GM18951 (cell line): Measurements from ENCODE around the gene IFNA17.
"Not testable (repeated sequence)": the region's sequence is repeated elsewhere in the genome, so short reads cannot be mapped to it uniquely, and the experiment has no call there.

Source experiments
- POLR2A ChIP-seq: IDR thresholded peaks from 4 replicates; pipeline ENCODE4 v1.6.1; 2011; ENCODE audit warnings: mild to moderate bottlenecking; ENCODE audit not compliant: insufficient read length, insufficient read depth; ENCODE audit errors: extremely low read depth
- in situ Hi-C: fragments of 300-500 bp; cut with MboI; formaldehyde crosslinking; loops from one replicate; pipeline ENCODE4 v1.12.0; 2022; ENCODE audit warnings: low sequenced_read_pairs, mixed read lengths, inconsistent platforms; ENCODE audit not compliant: unreplicated experiment

IFNA17 gene

DNA sequence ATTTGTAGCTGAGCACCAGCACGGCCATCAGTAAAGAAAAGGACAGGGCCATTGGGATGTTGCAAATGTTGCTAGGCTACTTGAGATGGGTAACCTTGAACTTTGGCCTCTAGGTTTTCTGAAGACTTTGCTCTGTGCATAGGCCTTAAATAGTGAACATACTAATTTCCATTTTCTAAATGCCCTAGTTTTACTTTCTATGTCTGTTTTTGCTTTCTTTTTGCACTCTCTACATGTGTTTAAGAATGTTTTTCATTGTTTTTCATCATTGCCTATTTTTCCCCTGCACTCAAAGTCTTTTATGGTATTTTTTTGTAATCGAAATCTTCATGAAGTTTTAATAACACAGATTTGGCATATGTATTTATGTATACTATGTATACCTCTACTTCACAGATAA is at the start of gene IFNA17:
IFNA17 (minus strand) TSS at position 101 of the 400 bp plus-strand sequence; CDS start at position 52, 49 bp downstream.
- in situ Hi-C loops: no loop called here
- no peak for TF ChIP-seq POLR2A

DNA sequence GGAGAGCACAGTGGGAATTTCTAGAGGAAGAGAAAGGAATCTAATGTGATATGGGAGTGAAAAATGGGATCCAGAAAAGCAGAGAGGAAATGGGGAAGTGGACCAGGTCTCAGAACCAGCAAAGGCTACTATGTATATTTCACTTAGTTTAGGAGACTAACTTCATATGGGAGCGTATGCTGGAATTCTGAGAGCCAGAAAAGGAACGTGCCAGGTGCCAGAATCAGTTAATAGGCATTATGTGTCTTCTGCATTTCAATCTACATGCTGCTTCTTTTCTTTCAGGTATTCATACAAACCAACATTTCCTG is 40.3 kb upstream of the IFNA17 start:
- in situ Hi-C loops: no loop called here
- no peak for TF ChIP-seq POLR2A

DNA sequence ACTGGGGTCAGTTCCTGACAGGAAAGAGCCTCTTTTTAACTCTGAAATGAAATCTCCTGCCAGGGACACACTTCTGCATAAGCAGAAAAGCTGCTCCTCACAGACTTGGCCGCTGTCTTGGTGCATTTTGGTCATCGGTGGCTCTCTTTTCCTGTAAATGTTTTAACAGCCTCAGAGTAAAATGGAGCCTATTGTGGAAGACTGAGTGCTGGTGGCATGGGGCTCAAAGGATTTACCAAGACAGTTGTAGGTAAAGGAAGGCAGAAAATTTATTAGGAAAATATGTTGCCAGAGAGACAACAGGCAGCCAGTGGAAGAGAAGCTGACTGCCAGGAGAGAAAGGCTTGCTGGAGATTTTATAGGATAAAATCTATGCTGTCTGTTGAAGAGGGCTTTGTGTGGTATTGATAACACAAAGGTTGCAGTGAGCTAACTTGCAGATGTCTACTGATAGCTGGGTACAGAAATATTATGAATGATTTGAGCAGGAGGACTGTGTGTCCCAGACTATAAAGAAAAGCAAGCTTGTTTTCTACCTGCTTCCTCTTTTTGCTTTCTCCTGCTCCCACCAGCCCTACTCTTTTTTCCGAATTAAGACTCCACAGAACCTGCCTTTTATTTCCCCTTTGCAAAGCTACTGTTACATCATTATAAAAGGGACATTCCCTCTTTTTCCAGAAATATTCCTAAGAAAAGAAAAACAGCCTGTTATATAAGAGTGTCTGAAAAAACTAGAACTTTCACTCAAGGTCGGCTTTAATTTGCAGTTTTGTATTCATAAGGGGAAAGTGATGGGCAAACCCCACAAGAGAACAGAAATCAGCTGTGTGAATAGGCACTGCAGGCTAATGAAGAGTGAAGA is 39.7 kb upstream of the IFNA17 start:
- in situ Hi-C loops: no loop called here
- TF ChIP-seq POLR2A: no peak

- no peak for TF ChIP-seq POLR2A
- in situ Hi-C loops: no loop called here
Measured at GRCh38 chr9:21266733-21267484, 38.9 kb upstream of the IFNA17 start.

- TF ChIP-seq POLR2A: no peak
- in situ Hi-C loops: no loop called here
Measured at GRCh38 chr9:21265421-21266189, 37.6 kb upstream of the IFNA17 start.

- in situ Hi-C loops: no loop called here
- no peak for TF ChIP-seq POLR2A
Measured at GRCh38 chr9:21255538-21256212, 27.7 kb upstream of the IFNA17 start.

DNA sequence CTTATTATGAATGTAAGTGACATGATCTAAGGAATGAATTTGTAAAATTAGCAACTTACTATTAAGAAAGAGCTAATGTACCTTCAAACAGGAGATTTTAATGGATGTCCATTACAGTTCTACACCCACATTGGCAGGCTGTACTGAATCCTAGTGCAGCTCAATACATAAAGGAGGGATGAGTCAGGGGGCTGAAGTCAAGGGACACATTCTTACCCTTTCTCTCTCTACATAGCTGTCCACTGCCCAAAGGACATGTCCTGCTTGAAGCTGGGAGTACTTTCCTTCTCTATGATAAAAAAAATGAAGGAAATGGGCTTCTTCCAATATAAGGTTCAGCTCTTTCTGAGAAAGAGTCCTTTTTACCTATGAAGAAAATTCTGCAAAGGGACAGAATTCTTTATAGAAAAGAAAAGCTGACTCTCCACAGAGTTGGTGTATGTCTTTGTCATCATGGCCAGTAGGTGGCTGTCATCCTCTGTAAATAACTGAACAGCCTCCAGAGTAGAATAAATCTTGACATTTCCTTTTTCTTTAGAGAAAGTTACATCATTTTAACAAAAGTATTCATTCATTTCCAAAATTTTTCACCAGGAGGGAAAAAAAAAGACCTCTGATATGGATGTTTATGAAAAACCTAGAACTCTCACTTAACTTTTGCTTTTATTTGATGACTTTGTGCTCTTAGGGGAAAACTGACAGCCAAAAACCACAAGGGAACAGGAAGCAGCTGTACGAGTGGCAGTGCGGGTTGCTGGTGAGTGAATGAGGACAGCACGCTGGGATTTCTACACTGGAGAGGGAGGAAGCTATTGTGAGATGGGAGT is 24.9 kb upstream of the IFNA17 start:
- in situ Hi-C loops: loop anchor here (5.0 kb wide), 1 partner anchor 54 kb away; the partner anchor contains the start of gene IFNA5
- TF ChIP-seq POLR2A: no peak

DNA sequence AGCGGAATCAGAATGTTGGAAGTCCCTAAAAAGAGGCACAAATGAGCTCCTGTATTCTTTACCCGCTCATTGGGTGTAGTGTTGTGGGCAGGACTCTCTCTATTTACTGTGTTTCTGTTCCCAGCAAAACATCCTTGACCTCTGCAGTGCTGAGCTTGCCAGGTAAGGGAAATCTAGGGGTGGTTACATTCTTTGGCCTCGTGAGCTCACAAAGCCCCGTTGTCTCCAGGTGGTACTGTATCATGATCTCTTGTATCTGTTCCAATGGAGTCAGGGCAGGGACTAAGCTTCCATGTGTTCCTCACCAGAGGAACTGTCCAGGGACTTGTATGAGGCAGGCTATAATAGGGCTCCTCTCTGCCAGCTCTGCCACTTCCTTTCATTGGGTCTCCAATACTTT is 23.6 kb upstream of the IFNA17 start:
- no peak for TF ChIP-seq POLR2A
- in situ Hi-C loops: loop anchor here (5.0 kb wide), 1 partner anchor 56 kb away; the partner anchor contains the start of gene IFNA5

- TF ChIP-seq POLR2A: no peak
- in situ Hi-C loops: loop anchor here (5.0 kb wide), 1 partner anchor 56 kb away; the partner anchor contains the start of gene IFNA5
Measured at GRCh38 chr9:21251190-21251589, 23.2 kb upstream of the IFNA17 start.

DNA sequence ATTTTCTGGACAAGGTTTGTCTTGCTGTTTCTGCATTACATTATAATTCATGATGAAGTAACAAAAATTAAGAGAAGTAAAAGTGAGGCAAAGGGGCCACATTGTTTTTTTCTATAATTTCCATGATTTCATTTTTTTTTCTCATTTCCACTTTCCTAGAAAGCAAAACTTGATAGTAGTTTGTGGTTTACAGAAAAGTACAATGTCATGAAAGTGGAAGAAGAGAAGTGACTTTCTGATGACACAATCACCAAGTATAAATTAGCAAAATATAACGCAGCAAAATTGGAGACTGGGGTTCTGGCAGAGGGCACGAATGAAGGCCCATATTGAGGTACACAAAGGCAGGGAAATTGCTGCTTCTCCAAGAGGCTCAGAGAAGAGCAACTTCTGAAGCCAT is 16.8 kb upstream of the IFNA17 start:
- no peak for TF ChIP-seq POLR2A
- in situ Hi-C loops: no loop called here

DNA sequence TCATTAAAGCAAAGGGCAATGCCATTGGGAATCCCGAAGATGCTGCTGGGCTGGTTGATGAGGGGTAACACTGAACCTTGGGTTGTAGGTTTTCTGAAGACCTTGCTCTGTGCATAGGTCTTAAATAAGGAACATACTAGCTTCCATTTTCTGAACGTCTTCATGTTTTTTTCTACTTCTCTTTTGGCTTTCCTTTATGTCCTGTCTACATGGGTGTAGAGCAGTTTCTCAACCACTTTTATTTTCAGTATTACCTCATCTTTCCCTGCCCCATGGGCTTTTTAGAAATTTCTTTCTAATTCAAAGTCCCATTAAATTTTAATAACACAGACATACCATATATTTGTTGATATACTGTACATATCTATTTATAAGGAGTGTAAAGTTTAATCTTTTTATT is 11.9 kb upstream of the IFNA17 start, which contains the start of gene IFNA14:
IFNA14 (minus strand) TSS at position 95 of the 400 bp plus-strand sequence; CDS start at position 25, 70 bp downstream.
- no peak for TF ChIP-seq POLR2A
- in situ Hi-C loops: no loop called here

- in situ Hi-C loops: not testable (repeated sequence)
Measured at GRCh38 chr9:21236360-21236714, 8.3 kb upstream of the IFNA17 start.

GRCh38 chr9:21235468-21236359 is 7.7 kb upstream of the IFNA17 start:
- in situ Hi-C loops: not testable (repeated sequence)
